GM12873 (cell line): ENCODE data around the gene CATSPER3.

Source experiments
- TF ChIP-seq, protein P1 (sequence below): IDR thresholded peaks from 2 replicates; pipeline ENCODE4 v1.5.1; 2012; ENCODE audit warnings: low read depth, mild to moderate bottlenecking, moderate library complexity, low read length, control low read depth; ENCODE audit not compliant: insufficient read depth; ENCODE audit errors: missing control alignments

The CATSPER3 gene

DNA sequence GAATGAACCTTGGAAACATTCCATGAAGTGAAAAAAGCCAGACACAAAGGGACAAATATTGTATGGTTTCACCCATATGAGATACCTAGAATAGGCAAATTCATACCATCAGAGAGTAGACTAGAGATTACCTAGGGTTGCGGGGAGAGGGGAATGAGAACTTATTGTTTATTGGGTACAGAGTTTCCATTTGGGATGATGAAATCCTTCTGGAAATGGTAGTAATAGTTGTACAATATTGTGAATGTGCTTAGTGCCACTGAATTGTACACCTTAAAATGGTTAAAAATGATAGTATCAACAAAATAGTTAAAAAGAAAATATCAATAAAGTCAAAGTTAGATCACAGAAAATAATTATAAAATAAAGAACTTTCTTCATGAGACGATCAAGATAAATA, 25.5 kb downstream of the CATSPER3 start:
- TF ChIP-seq, protein P1, sequence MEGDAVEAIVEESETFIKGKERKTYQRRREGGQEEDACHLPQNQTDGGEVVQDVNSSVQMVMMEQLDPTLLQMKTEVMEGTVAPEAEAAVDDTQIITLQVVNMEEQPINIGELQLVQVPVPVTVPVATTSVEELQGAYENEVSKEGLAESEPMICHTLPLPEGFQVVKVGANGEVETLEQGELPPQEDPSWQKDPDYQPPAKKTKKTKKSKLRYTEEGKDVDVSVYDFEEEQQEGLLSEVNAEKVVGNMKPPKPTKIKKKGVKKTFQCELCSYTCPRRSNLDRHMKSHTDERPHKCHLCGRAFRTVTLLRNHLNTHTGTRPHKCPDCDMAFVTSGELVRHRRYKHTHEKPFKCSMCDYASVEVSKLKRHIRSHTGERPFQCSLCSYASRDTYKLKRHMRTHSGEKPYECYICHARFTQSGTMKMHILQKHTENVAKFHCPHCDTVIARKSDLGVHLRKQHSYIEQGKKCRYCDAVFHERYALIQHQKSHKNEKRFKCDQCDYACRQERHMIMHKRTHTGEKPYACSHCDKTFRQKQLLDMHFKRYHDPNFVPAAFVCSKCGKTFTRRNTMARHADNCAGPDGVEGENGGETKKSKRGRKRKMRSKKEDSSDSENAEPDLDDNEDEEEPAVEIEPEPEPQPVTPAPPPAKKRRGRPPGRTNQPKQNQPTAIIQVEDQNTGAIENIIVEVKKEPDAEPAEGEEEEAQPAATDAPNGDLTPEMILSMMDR = no peak

DNA sequence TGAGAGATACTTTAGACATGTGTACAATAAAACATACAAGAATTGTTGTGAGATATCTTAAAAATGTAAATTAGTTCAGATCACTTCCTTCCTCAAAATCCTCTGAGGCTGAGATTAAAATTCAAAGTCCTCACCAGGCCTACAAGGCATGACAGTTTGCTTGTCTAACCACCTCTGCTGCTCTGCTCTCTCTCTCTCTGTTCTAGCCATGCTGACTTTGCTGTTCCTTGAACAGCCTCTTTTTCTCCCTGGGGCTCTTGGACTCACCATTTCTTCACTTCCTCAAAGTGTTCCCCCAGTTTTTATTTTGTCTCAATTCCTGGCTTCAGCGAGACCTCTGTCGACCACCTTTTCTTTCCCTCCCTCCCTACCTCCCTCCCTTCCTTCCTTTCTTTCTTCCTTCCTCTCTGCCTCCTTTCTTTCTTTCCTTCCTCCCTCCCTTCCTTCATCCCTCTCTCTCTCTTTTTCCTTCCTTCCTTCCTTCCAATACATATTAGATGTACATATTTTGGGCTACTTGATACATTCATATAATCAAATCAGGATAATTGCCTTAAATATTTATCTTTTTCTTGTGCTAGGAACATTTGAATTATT, 27.0 kb downstream of the CATSPER3 start:
- TF ChIP-seq, protein P1 = no peak

DNA sequence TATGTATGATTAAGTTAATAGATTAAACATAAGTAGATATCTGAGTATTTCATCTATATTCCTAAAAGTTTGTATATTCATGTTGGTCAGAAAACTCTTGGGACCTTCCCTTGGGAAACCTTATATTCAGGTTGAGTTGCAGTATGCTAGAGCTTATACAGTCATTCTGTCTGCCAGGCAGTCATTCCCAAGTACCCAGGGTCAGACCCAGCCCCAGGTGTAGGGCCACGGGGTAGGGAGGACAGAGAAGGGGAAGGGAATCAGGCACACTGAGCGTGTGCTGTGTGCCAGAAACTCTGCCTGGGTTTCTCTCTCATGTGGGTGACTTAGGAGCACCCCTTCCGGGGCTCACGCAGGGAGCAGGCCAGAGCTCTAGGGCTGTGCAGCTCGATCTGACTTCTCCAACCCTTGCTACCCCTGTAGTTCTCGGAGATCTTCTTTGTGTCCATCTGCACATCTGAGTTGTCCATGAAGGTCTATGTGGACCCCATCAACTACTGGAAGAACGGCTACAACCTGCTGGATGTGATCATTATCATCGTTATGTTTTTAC, 28.2 kb downstream of the CATSPER3 start:
- TF ChIP-seq, protein P1 = no peak

DNA sequence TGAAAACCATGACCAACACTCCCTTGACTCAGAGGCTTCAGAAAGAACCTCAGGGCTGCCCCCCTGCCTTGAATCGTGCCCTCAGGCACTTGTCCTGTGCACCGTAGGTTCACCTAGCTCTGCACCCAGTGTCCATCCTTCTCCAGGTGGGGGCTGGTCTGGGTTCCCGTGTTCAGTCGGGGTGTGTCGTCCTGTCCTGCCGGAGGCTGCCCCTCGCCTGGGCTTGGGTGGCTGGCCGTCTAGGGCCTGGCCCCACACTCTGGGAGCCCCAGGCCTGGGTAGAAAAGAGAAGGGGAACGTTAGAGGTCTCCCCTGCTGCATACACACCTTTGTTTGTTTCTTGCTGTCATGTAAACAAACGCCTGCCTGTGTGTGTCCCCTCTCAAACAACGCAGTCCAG, 29.3 kb downstream of the CATSPER3 start:
- TF ChIP-seq, protein P1 = no peak

DNA sequence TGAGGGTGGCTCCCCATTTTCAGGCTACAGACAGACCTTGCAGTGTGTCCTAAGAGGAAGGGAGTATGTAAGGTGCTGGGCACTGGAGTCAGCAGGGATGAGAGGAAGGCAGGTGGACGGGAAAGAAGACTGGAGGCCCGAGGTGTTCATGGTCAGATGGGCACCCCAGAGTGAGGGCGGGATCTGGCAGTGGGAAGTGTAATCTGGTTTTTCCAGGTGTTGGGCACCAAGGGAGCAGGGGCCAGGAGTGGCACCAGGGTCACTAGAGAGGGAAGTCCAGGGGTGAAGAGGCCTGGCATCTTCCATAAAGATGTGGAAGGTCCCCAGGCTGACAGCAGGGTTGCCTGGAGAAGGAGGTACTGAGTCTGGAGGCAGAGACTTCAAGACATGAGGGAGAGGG, 36.7 kb downstream of the CATSPER3 start:
- TF ChIP-seq, protein P1 = no peak

DNA sequence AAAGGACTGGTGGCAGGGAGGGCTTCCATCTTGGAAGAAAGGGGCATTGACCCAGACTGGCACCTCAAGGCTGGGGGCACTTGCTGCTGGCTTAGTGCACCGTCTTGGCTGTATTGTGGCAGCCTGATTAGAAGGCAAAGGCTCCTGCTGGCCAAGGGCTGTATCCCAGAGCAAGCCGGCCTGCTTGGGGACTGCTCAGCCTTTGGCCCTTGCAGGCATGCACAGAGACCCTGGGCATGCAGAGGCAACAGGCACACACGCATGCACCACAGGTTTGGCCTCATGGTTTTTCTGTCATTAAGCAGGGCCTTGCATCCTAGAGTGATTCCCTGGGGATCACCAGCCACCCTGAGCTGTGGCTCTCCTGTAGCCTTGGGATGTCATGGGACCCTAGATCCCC, 37.4 kb downstream of the CATSPER3 start:
- TF ChIP-seq, protein P1 = no peak

DNA sequence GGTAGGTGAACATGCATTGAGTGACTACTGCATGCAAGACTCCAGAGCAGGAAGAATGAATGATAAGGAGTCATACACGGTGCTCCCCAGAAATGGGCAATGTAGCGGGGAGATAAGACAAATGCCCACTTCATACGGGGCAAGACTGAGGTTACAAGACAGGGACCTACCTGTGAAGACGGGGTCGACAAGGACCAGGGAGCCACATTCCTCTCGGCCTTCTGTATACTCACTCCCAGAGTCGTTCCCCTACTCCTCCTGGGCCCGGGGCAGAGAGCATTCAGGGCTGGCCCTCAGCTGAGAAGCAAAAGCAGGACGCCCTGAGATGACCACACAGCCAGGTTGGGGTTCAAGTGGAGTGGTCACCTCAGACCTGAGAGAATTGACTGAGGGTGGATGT, 39.6 kb downstream of the CATSPER3 start:
- TF ChIP-seq, protein P1 = no peak
